CD4-positive, alpha-beta T cell treated with Interleukin-1 beta for 1 hour (primary cell): ENCODE measurements around the gene COLEC12.
A peak's percentile ranks its signal among the peaks of the same experiment; 100 is the strongest.

Experiments
- DNase-seq, 2 donors: peaks; one replicate each; pipeline ENCODE4 v3.0.0-alpha.2; 2020 to 2022

The COLEC12 gene

GRCh38 chr18:267688-268552 is 232.6 kb downstream of the COLEC12 start, which contains the start of gene THOC1:
THOC1 (minus strand) TSS chr18:268047; CDS start chr18:268019, 28 bp downstream.
- DNase-seq = peak; percentile 94

DNA sequence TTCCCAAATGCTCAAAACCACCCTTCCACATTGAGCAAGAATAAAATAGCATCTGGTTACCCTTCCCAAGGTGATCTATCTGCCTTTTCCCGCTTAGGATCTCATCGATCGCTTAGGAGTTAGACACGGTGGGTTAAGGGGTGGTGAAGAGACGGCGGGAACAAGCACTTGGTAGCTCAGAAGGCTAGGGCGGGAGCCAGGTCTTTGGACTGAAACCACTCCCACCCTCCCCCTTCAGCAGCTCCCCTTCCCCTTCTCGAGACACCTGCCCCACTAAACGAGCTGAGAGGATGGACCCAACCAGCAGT is 233.2 kb downstream of the COLEC12 start:
- DNase-seq = no peak
